Measurements from ENCODE around the gene MEMO1.
"Not testable (repeated sequence)": the region's sequence is repeated elsewhere in the genome, so short reads cannot be mapped to it uniquely, and the experiment has no call there.

The MEMO1 gene

GRCh38 chr2:31907491-31907890, 103.3 kb downstream of the MEMO1 start:
- DNase-seq (ENCODE audit: low read depth, low spot score), result not testable (repeated sequence)

GRCh38 chr2:31903109-31903780, 107.6 kb downstream of the MEMO1 start:
- no peak for DNase-seq (ENCODE audit: low read depth, low spot score)

GRCh38 chr2:31901900-31902299, 108.9 kb downstream of the MEMO1 start:
- DNase-seq (ENCODE audit: low read depth, low spot score), result no peak

DNA sequence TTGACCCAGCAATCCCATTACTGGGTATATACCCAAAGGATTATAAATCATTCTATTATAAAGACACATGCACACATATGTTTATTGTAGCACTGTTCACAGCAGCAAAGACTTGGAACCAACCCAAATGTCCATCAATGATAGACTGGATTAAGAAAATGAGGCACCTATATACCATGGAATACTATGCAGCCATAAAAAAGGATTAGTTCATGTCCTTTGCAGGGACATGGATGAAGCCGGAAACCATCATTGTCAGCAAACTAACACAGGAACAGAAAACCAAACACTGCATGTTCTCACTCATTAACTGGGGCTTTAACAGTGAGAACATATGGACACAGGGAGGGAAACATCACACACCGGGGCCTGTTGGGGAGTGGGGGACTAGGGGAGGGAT, 110.7 kb downstream of the MEMO1 start:
- DNase-seq (ENCODE audit: low read depth, low spot score), result not testable (repeated sequence)

GRCh38 chr2:31898346-31898745, 112.5 kb downstream of the MEMO1 start:
- not testable (repeated sequence) for DNase-seq (ENCODE audit: low read depth, low spot score)

GRCh38 chr2:31897340-31897739, 113.5 kb downstream of the MEMO1 start:
- DNase-seq (ENCODE audit: low read depth, low spot score), result not testable (repeated sequence)

GRCh38 chr2:31896293-31896692, 114.5 kb downstream of the MEMO1 start:
- no peak for DNase-seq (ENCODE audit: low read depth, low spot score)

DNA sequence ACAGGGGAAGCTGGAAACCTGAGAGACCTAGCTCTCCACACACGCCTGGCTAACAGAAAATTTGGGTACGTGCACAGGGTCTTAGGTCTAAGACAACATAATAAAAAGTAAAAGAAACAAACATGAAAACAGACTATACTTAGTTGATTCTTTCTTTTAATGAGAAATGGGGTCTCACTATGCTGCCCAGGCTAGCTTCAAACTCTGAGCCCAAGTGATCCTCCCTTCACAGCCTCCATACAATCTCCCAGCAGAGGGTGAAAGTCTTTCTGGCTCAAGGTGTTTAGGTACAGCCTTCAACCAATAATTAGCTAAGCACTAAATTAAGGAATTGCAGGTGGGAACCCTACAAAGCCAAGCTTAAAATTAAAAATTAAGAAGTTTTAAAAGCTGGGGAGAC, 116.2 kb downstream of the MEMO1 start:
- no peak for DNase-seq (ENCODE audit: low read depth, low spot score)

DNA sequence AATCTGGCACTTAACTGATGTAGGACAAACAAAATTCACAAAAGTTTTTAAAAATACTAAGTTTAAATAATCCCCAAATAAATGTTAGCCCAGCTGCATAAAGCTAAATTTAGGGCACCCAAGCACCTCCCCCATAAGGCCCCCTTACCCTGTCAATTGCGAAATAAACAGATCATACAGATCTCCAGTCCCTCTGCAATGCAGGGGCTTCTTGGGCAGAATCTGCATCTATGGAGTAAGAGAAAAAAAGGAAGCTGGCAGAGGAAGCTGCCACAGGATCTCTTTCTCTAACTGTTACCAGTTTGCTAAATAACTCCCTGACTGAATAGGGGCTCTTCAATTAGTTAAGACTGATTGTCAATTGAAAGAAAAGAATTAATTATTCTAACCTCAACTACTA, 117.7 kb downstream of the MEMO1 start:
- DNase-seq (ENCODE audit: low read depth, low spot score), result no peak

DNA sequence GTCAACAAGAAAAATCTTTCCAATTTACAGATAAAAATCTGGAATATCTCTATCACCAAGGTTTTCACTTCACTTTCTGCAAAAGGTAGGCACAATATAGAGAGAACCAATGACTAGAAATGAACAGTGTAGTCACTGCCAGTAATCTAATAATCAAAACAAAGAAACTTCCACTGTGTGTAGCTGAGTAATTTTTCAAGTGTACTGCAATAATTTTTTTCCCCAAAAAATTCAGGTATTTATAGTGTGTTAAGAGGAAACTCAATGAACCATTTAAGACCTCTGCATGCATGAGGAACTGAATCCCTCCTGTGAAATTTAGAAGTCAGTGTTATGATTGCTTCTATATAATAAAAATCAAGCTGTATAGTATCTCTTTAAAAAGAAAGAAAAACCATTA, 121.8 kb downstream of the MEMO1 start:
- no peak for DNase-seq (ENCODE audit: low read depth, low spot score)

GRCh38 chr2:31888550-31888949, 122.3 kb downstream of the MEMO1 start:
- no peak for DNase-seq (ENCODE audit: low read depth, low spot score)

DNA sequence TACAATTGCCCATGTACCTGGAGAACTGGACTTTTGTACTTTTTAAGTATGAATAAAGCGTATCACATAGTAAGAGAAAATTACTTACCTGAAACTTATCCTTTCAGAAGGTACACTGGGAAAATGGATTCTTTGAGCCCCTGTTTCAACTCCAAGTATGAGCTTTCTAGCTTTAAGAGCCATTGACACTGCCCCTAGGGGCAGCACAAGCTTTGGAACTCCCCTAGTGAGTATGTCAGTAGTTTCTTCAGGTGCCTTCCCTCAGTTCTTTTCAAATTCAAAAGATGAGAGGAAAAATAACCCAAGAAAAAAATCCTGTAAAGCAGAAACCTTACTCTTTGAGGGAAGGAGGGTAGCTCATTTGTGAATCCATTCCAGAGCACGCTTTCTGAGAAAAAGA, 124.1 kb downstream of the MEMO1 start:
- no peak for DNase-seq (ENCODE audit: low read depth, low spot score)

DNA sequence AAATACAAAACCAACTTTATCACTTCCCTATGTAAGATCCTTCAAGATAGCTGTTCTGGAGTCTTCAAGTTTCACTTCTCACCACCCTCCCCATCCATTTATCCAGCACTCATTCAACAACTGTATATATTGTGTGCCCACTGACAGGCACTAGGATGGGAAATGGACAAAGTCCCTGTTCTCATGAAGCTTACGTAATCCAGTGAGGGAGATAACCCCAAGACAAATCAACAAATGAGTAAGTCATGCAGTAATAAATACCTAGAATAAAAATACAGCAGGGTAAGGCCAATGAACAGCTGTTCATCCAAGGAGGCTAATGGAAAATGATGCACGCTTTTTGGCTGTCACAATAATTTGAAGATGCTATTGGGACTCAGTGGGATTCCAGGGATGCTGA, 133.8 kb downstream of the MEMO1 start:
- no peak for DNase-seq (ENCODE audit: low read depth, low spot score)

DNA sequence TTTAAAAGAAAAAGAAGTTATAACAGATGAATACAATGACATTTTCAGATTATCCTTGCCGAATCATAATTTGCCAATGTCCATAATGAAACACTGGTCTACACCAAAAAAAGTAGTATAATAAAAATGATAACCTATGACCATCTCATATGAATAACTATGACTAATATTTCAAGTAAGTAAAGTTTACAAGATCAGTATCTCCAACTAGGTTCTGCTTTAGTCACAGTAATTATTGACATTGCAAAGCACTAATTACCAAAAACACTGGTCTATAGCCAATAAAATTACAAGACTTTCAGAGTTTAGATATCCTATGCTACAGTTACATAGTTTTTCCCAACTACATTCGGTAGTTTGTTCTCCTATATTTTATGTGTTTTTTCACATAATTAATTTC, 136.7 kb downstream of the MEMO1 start:
- no peak for DNase-seq (ENCODE audit: low read depth, low spot score)

GRCh38 chr2:31865215-31865614, 145.6 kb downstream of the MEMO1 start:
- no peak for DNase-seq (ENCODE audit: low read depth, low spot score)

GRCh38 chr2:31863867-31864266, 146.9 kb downstream of the MEMO1 start:
- no peak for DNase-seq (ENCODE audit: low read depth, low spot score)

- not testable (repeated sequence) for DNase-seq (ENCODE audit: low read depth, low spot score)
Observed at GRCh38 chr2:31863015-31863656, 147.7 kb downstream of the MEMO1 start.

DNA sequence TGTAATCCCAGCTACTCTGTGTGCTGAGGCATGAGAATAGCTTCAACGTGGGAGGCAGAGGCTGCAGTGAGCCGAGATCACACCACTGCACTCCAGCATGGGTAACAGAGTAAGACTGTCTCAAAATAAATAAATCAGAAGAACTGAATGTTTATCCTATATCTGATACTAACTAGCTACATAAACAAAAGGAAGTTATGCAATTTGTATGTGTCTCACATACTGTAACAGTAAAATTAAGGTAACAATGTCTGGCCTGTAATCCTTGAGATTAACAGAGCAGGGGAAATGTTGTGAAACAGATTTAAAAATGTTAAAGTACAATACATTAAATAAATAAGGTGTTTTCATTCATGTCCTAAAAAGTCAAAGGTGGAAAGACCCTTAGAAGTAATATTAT, 150.8 kb downstream of the MEMO1 start:
- no peak for DNase-seq (ENCODE audit: low read depth, low spot score)

DNA sequence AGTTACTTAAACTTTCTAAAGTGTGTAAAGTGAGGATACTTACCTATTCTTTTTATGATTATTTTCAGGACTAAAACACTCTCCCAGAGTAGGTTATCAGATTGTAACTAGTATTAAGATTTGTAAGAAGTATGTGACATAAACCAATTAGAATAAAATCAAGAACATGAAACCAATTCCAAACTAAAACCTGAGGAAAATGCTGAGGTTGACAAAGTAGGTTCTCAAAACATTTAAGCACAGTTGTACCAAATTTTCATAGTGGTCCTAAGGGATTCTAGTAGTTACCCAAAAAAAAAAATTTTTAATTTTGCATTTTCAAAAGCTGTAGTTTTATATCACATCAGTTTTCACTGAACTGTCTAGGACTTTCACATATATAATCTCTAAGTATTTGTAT, 157.3 kb downstream of the MEMO1 start:
- DNase-seq (ENCODE audit: low read depth, low spot score), result no peak

DNA sequence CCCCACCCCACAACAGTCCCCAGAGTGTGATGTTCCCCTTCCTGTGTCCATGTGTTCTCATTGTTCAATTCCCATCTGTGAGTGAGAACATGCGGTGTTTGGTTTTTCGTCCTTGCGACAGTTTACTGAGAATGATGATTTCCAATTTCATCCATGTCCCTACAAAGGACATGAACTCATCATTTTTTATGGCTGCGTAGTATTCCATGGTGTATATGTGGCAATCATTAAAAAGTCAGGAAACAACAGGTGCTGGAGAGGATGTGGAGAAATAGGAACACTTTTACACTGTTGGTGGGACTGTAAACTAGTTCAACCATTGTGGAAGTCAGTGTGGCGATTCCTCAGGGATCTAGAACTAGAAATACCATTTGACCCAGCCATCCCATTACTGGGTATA, 168.7 kb downstream of the MEMO1 start:
- DNase-seq (ENCODE audit: low read depth, low spot score), result not testable (repeated sequence)

DNA sequence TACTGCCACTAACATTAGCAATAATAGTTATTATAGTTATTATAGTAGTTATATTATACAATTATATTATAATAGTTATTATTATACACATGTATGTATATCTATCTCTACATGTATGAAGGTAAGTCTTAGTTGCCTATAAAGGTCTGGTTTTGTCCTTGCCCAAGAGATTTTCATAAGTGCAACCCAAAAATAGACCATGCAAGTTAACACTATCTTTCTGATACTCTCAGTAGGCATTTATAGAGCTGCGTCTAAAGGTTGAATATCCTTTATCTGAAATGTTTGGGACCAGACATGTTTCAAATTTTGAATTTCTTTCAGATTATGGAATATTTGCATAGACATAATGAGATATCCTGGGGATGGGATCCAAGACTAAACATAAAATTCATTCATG, 175.4 kb downstream of the MEMO1 start:
- no peak for DNase-seq (ENCODE audit: low read depth, low spot score)

GRCh38 chr2:31832363-31832762, 178.4 kb downstream of the MEMO1 start:
- no peak for DNase-seq (ENCODE audit: low read depth, low spot score)

GRCh38 chr2:31831585-31831984, 179.2 kb downstream of the MEMO1 start:
- no peak for DNase-seq (ENCODE audit: low read depth, low spot score)

- DNase-seq (ENCODE audit: low read depth, low spot score), result no peak
Observed at GRCh38 chr2:31828891-31829290, 181.9 kb downstream of the MEMO1 start.

Data from smooth muscle cell of the brain vasculature (primary cell).